SU-DHL-6 (cell line): ENCODE data around the gene LDB2.

Experiments
- H2AFZ ChIP-seq: fragments of 200-600 bp; sonication (generic); 2 replicates; pipeline ENCODE4 v1.6.1; 2014; ENCODE audit warnings: low read depth, mild to moderate bottlenecking, moderate library complexity, mixed read lengths, antibody characterized with exemption, low read length; ENCODE audit not compliant: severe bottlenecking
- H3F3A ChIP-seq: fragments of 200-600 bp; shearing (Covaris generic); 2 replicates; pipeline ENCODE4 v1.6.0; 2016; ENCODE audit warnings: antibody characterized with exemption, mild to moderate bottlenecking; ENCODE audit not compliant: insufficient read depth
- H3K27ac ChIP-seq: fragments of 200-600 bp; sonication (generic); 2 replicates; pipeline ENCODE4 v1.5.1; 2016; ENCODE audit warnings: low read depth, mild to moderate bottlenecking, low read length, moderate library complexity, mixed read lengths
- H3K27me3 ChIP-seq: fragments of 200-600 bp; sonication (generic), shearing (Covaris generic); 2 replicates; pipeline ENCODE4 v1.6.0; 2014; ENCODE audit warnings: mild to moderate bottlenecking, low read length
- H3K36me3 ChIP-seq: fragments of 200-600 bp; sonication (generic); 2 replicates; pipeline ENCODE4 v1.6.1; 2014; ENCODE audit warnings: mild to moderate bottlenecking, low read length, mixed read lengths
- H3K4me2 ChIP-seq: fragments of 300-600, 200-600 bp; shearing (Covaris generic), sonication (generic); 2 replicates; pipeline ENCODE4 v1.6.0; 2014; ENCODE audit warnings: low read length, low read depth, mild to moderate bottlenecking; ENCODE audit not compliant: poor library complexity, severe bottlenecking
- H3K4me3 ChIP-seq: fragments of 200-600 bp; sonication (generic); 2 replicates; pipeline ENCODE4 v1.5.1; 2014; ENCODE audit warnings: antibody characterized with exemption, low read length, mild to moderate bottlenecking, mixed read lengths; ENCODE audit not compliant: insufficient read depth, poor library complexity, severe bottlenecking
- H3K79me2 ChIP-seq: fragments of 200-600 bp; sonication (generic); 2 replicates; pipeline ENCODE4 v1.6.1; 2014; ENCODE audit warnings: mild to moderate bottlenecking, low read length, moderate library complexity; ENCODE audit not compliant: insufficient read depth
- H3K9ac ChIP-seq: fragments of 200-600 bp; sonication (generic); 2 replicates; pipeline ENCODE4 v1.7.0; 2014; ENCODE audit warnings: mild to moderate bottlenecking, low read length
- H3K9me2 ChIP-seq: fragments of 200-600 bp; sonication (generic); replicated peaks from 2 replicates; pipeline ENCODE4 v1.6.1; 2014; ENCODE audit warnings: low read length; ENCODE audit not compliant: insufficient read depth
- H3K9me3 ChIP-seq: fragments of 200-600 bp; sonication (generic); 2 replicates; pipeline ENCODE4 v1.6.1; 2014; ENCODE audit warnings: low read length, mixed read lengths; ENCODE audit not compliant: insufficient read depth
- H4K20me1 ChIP-seq: fragments of 200-600 bp; sonication (generic); 2 replicates; pipeline ENCODE4 v1.6.1; 2014; ENCODE audit warnings: low read depth, mild to moderate bottlenecking, antibody characterized with exemption, low read length, moderate library complexity, mixed read lengths
- EZH2phosphoT487 ChIP-seq: fragments of 200-600 bp; sonication (generic), shearing (Covaris generic); conservative IDR thresholded peaks from 2 replicates; pipeline ENCODE4 v1.6.1; 2018; ENCODE audit warnings: mild to moderate bottlenecking, antibody characterized with exemption, low read length, moderate library complexity, mixed read lengths
- TF ChIP-seq, protein P1 (sequence below): fragments of 200-600 bp; sonication (generic); IDR thresholded peaks from one replicate; pipeline ENCODE4 v1.5.1; 2017; ENCODE audit warnings: antibody characterized with exemption, mild to moderate bottlenecking, low read length, moderate library complexity; ENCODE audit not compliant: insufficient read depth, poor library complexity, severe bottlenecking

LDB2 gene

DNA sequence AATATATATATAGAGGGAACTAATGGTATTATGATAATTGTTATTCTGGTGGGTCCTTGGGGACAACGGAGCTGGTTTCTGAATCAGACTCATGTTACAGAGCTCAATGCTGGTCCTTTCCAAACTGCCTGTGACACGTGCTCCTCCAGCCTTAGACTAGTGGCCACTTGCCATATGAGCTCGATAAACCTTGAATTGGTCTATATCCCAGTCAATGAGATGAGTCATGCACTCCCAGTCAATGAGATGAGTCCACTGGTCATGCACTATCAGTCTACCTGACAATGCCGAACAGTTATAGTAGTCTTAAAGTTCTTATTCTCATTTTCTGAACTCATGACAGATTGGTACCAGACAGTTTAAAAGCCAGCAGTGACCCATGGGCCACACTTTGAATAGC is 325.2 kb downstream of the LDB2 start:
- no peaks in the 10 kb centered on the region for H3K79me2 ChIP-seq
- no peaks in the 10 kb centered on the region for H3F3A ChIP-seq
- H3K27me3 ChIP-seq: no peaks in the 10 kb centered on the region
- H3K4me2 ChIP-seq: no peak overlapping the region
- H3K9me2 ChIP-seq: no peaks in the 10 kb centered on the region
- no peak overlapping the region for H3K9ac ChIP-seq
- no peaks in the 10 kb centered on the region for H3K9me3 ChIP-seq
- H3K36me3 ChIP-seq: no peaks in the 10 kb centered on the region
- H3K27ac ChIP-seq: no peak overlapping the region
- no peak for TF ChIP-seq EZH2phosphoT487
- TF ChIP-seq, protein P1, sequence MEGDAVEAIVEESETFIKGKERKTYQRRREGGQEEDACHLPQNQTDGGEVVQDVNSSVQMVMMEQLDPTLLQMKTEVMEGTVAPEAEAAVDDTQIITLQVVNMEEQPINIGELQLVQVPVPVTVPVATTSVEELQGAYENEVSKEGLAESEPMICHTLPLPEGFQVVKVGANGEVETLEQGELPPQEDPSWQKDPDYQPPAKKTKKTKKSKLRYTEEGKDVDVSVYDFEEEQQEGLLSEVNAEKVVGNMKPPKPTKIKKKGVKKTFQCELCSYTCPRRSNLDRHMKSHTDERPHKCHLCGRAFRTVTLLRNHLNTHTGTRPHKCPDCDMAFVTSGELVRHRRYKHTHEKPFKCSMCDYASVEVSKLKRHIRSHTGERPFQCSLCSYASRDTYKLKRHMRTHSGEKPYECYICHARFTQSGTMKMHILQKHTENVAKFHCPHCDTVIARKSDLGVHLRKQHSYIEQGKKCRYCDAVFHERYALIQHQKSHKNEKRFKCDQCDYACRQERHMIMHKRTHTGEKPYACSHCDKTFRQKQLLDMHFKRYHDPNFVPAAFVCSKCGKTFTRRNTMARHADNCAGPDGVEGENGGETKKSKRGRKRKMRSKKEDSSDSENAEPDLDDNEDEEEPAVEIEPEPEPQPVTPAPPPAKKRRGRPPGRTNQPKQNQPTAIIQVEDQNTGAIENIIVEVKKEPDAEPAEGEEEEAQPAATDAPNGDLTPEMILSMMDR: no peak
- no peak overlapping the region for H3K4me3 ChIP-seq
- no peak overlapping the region for H2AFZ ChIP-seq
- no peaks in the 10 kb centered on the region for H4K20me1 ChIP-seq

DNA sequence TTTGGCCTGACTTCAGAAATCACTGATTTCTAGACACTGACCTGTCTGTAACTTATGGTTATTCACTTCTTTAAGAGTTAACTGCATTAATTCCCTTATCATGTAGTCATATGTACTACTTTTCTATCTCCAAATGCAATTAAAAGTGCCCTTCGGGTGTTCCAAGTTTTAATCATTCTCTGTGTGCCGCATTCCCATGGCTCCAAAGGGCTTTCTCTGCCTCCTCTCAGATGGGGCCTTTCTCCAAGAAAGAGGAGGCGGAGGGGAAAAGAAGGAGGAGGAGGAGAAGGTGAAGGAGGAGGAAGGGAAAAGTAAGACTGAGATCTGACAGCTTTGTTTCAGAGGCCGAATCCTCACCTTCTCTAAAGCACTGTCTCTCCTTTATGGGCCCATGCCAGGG is 325.8 kb downstream of the LDB2 start:
- TF ChIP-seq, protein P1: no peak
- TF ChIP-seq EZH2phosphoT487: no peak
- Histone ChIP-seq H3K36me3 (no peaks in the 10 kb centered on the region), H3F3A (no peaks in the 10 kb centered on the region), H3K79me2 (no peaks in the 10 kb centered on the region), H3K27me3 (no peaks in the 10 kb centered on the region), H2AFZ (no peak overlapping the region), H3K4me2 (no peak overlapping the region), H3K9me3 (no peaks in the 10 kb centered on the region), H4K20me1 (no peaks in the 10 kb centered on the region), H3K9me2 (no peaks in the 10 kb centered on the region), H3K4me3 (no peak overlapping the region), H3K27ac (no peak overlapping the region), H3K9ac (no peak overlapping the region)

DNA sequence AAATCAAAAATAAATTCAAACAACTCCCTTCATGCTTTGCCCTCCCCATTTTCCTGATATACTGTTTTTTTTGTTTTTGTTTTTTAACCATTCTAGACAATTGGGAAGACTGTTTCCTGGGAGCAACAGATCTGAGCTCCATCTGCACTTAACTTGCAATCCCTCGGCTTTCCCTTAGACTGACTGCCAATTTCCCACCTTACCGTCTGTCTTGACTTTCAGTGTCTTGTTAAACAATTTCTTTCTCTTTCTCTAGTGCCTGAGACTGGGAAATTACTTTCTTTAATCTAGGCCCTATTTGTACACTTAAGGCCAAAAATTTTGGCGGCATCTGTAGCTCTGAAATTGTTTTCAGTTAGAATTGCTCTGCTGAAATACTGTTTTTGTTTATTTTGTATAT is 326.3 kb downstream of the LDB2 start:
- no peaks in the 10 kb centered on the region for H3K36me3 ChIP-seq
- H3K79me2 ChIP-seq: no peaks in the 10 kb centered on the region
- TF ChIP-seq, protein P1: no peak
- TF ChIP-seq EZH2phosphoT487: no peak
- H2AFZ ChIP-seq: no peak overlapping the region
- no peak overlapping the region for H3K27ac ChIP-seq
- H3K9ac ChIP-seq: no peak overlapping the region
- H3K4me3 ChIP-seq: no peak overlapping the region
- H3F3A ChIP-seq: no peaks in the 10 kb centered on the region
- no peaks in the 10 kb centered on the region for H3K27me3 ChIP-seq
- no peaks in the 10 kb centered on the region for H4K20me1 ChIP-seq
- no peaks in the 10 kb centered on the region for H3K9me2 ChIP-seq
- H3K9me3 ChIP-seq: no peaks in the 10 kb centered on the region
- no peak overlapping the region for H3K4me2 ChIP-seq
